A549 treated with CpdA at 1 μM for 4 hours (cell line): Measurements from ENCODE around the gene C2orf69. TPM values are rescaled to one million over a fixed set of nuclear protein-coding genes. Genes with fewer than 3 reads are reported as not detected.

Experiments
- total RNA-seq: library from RNA; stranded (reverse); fragments of 200-300 nt; extraction: Qiagen RNA extraction; gene quantifications from 5 replicates; pipeline ENCODE4 v1.2.3, GENCODE V29; 2022; ENCODE audit warnings: low read depth

C2orf69 gene
- total RNA-seq = 6.9 to 9.1 TPM (median 7.7 TPM) in 5 replicates

DNA sequence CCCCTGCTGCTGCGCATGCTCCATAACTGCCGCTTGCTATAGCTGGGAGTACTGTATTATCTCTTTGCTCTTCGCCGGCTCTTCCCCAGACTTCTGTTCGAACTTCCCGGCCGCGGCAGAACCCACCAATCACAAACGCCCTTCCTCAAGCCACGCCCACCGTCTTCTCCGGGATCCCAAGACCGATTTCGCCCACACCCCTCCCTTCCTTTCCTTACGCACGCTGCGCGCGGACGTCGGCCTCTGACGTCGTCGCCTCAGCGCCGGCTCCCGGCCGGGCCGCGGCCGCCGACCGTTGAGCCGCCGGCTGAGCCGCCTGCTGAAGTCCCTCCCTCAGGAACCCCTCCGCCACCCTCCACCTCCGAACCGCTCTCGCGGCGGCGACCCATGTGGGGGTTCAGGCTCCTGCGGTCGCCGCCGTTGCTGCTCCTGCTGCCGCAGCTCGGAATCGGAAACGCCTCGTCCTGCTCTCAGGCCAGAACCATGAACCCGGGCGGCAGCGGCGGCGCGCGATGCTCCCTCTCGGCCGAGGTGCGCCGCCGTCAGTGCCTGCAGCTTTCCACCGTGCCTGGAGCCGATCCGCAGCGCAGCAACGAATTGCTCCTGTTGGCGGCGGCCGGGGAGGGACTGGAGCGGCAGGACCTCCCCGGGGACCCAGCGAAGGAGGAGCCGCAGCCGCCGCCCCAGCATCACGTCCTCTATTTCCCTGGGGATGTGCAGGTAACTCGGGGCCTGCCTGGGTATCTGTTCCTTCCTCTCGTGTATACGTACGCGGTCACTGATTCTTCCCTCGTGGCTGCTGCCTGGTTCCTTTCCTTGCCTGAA is at the start of gene C2orf69:
Gene C2orf69 (plus strand): TSS at position 242 of the 825 bp plus-strand sequence. CDS start 146 bp downstream, at position 388.

GRCh38 chr2:199955339-199956061 is 44.4 kb downstream of the C2orf69 start, which contains the start of the genes MAIP1 and TYW5:
MAIP1 (plus strand) TSS chr2:199955582; CDS start chr2:199955799, 217 bp downstream.
TYW5 (minus strand) TSS chr2:199955491; CDS start chr2:199955470, 21 bp downstream.

Other genes with a start within 250 kb of the C2orf69 start
- 1.8 to 3.1 TPM (median 3.0 TPM) in 5 replicates for gene FTCDNL1, start 60.1 kb upstream of the C2orf69 start, total RNA-seq
- 6.5 to 9.7 TPM (median 7.1 TPM) in 5 replicates for gene TYW5, start 44.2 kb downstream of the C2orf69 start, total RNA-seq
- gene MAIP1, start 44.3 kb downstream of the C2orf69 start, total RNA-seq = 33.3 to 44.2 TPM (median 40.6 TPM) in 5 replicates